ENCODE measurements around the gene MAP2K1.
A peak's percentile ranks its signal among the peaks of the same experiment; 100 is the strongest.
"Not testable (repeated sequence)": the region's sequence is repeated elsewhere in the genome, so short reads cannot be mapped to it uniquely, and the experiment has no call there.

MAP2K1 gene

DNA sequence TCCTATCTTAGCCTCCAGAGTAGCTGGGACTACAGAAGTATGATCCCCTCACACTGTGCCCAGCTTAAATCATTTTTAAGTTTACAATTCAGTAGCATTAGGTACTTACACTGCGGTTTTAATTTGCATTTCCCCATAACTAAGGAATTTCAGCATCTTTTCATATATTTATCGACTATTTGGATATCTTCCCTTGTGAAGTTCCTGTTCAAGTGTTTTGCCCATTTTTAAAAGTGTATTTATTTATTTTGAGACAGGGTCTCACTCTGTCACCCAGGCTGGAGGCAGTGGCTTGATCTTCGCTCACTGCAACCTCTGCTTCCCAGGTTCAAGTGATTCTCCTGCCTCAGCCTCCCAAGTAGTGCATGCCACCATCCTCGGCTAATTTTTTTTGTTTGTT lies 12.5 kb upstream of the MAP2K1 start:
- Histone ChIP-seq H3K36me3 (ENCODE audit: insufficient read depth, low read length) (no peaks in the 10 kb centered on the region), H3K4me1 (ENCODE audit: control insufficient read depth, insufficient read depth, low read length, unreplicated experiment) (peaks cover 8% of the 10 kb centered on the region), H3K4me3 (ENCODE audit: low read depth, low read length) (no peak overlapping the region), H2AFZ (ENCODE audit: low read length, unreplicated experiment) (no peak overlapping the region), H3K27ac (ENCODE audit: low read depth, low read length) (no peak overlapping the region), H3K27me3 (ENCODE audit: insufficient read depth, low read length) (no peaks in the 10 kb centered on the region), H3K79me2 (ENCODE audit: control insufficient read depth, insufficient read depth, low read length, unreplicated experiment) (no peaks in the 10 kb centered on the region)

DNA sequence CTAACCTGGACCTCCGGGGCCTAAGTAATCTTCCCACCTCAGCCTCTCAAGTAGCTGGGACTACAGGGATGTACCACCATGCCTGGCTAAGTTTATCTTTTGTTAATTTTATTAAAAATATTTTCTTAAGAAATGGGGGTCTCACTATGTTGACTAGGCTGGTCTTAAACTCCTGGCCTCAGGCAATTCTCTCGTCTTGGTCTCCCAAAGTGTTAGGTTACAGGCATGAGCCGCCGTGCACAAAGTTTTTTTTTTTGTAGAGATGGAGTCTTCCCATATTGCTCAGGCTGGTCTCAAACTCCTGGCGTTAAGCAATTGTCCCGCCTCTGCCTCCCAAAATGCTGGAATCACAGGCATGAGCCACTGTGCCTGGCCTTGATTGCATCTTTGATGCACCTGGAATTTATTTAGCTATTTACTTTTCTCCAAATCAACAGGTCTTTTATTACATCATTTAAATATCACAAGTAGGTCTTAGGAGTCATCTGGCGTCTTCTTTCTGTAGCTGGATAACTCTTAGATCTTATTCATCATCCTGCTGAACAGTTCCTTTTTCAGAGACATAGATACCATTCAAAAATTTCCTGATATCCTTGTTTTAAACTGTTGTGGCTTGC lies 7.8 kb upstream of the MAP2K1 start:
- no peaks in the 10 kb centered on the region for H3K36me3 ChIP-seq (ENCODE audit: insufficient read depth, low read length)

DNA sequence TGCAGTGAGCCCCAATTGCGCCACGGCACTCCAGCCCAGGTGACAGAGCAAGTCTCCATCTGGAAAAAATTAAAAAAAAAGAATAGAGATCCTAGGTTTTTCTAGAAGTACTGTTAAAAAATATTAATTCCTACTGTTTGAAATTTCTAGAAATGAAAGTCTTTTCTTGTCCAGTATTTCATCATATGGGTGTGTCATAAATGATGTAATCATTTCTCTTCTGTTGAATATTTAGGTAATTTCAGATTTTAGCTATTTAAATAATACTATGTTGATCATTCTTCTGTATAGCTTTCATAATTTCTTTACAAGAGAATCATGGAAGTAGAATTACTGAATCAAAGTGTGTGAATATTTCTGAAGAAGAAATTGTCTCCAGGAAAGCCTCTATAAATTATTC lies 5.3 kb upstream of the MAP2K1 start:
- not testable (repeated sequence) for H3K27me3 ChIP-seq (ENCODE audit: insufficient read depth, low read length); H2AFZ ChIP-seq (ENCODE audit: low read length, unreplicated experiment); H3K36me3 ChIP-seq (ENCODE audit: insufficient read depth, low read length); H3K27ac ChIP-seq (ENCODE audit: low read depth, low read length); H3K4me3 ChIP-seq (ENCODE audit: low read depth, low read length); H3K4me1 ChIP-seq (ENCODE audit: control insufficient read depth, insufficient read depth, low read length, unreplicated experiment)
- peaks cover 12% of the 10 kb centered on the region for H3K79me2 ChIP-seq (ENCODE audit: control insufficient read depth, insufficient read depth, low read length, unreplicated experiment)

More for the DNA sequence above, 7.8 kb upstream of the MAP2K1 start:
- no peak overlapping the region for H2AFZ ChIP-seq (ENCODE audit: low read length, unreplicated experiment)
- no peaks in the 10 kb centered on the region for H3K79me2 ChIP-seq (ENCODE audit: control insufficient read depth, insufficient read depth, low read length, unreplicated experiment)
- H3K4me3 ChIP-seq (ENCODE audit: low read depth, low read length) = no peak overlapping the region
- H3K27me3 ChIP-seq (ENCODE audit: insufficient read depth, low read length) = no peaks in the 10 kb centered on the region
- no peaks in the 10 kb centered on the region for H3K4me1 ChIP-seq (ENCODE audit: control insufficient read depth, insufficient read depth, low read length, unreplicated experiment)
- no peak overlapping the region for H3K27ac ChIP-seq (ENCODE audit: low read depth, low read length)

DNA sequence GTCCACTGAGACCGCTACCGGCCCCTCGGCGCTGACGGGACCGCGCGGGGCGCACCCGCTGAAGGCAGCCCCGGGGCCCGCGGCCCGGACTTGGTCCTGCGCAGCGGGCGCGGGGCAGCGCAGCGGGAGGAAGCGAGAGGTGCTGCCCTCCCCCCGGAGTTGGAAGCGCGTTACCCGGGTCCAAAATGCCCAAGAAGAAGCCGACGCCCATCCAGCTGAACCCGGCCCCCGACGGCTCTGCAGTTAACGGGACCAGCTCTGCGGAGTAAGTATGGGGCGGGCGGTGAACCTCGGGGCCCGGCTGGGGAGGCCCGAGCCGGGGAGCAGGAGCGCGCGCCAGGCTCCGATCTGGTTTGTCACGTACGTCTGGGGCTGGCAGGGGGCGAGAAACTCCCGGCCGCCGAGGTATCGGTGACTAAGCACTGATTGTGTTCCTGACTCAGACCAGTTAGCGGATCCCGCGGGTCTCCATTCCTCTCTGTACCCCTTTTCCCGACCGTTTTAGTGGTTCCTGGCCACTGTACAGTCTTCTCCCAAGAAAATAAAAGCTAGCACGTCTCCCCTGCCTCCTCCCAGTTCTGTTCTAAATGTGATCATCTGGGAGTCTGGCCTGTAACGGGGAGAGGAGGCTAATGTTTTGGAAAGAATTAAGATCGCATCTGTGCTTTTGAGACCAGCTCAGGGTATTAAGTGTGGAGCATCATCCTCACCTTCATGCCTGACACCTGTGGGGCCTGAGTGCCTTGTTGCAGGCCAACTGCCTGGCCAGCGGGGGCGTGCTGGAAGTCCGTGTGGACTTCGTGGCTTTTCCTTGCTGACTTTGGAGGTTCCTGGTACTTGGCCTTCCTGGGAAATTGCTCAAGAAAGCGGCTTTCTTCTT lies 691 bp downstream of the MAP2K1 start:
- H3K27me3 ChIP-seq (ENCODE audit: insufficient read depth, low read length) = no peaks in the 10 kb centered on the region
- peaks cover 36% of the 10 kb centered on the region for H3K4me1 ChIP-seq (ENCODE audit: control insufficient read depth, insufficient read depth, low read length, unreplicated experiment)
- H2AFZ ChIP-seq (ENCODE audit: low read length, unreplicated experiment) = peak overlapping the region; percentile 76
- H3K79me2 ChIP-seq (ENCODE audit: control insufficient read depth, insufficient read depth, low read length, unreplicated experiment) = peaks cover 66% of the 10 kb centered on the region
- peak overlapping the region; percentile 82 for H3K27ac ChIP-seq (ENCODE audit: low read depth, low read length)
- 0 out of 2 replicates have a peak, but pooled peaks cover 4% of the 10 kb centered on the region for H3K36me3 ChIP-seq (ENCODE audit: insufficient read depth, low read length)
- H3K4me3 ChIP-seq (ENCODE audit: low read depth, low read length) = peak overlapping the region; percentile 97

DNA sequence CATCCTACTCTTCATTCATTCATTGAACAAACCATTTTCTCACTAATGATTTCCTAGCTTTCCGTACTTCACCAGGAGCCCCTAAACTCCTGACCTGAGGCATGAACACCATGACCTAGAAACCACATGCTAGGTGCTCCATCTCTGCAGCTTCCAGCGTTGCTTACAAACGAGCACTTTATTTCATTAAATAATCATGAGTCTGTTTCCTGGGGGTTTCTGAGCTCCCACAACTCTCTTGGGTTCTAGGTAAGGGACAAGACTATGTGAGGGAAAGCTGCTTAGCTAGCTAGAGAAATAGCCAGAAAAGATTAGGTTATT lies 1.3 kb downstream of the MAP2K1 start:
- peaks cover 36% of the 10 kb centered on the region for H3K4me1 ChIP-seq (ENCODE audit: control insufficient read depth, insufficient read depth, low read length, unreplicated experiment)
- peaks cover 71% of the 10 kb centered on the region for H3K79me2 ChIP-seq (ENCODE audit: control insufficient read depth, insufficient read depth, low read length, unreplicated experiment)
- peak overlapping the region; percentile 97 for H3K4me3 ChIP-seq (ENCODE audit: low read depth, low read length)
- H2AFZ ChIP-seq (ENCODE audit: low read length, unreplicated experiment) = no peak overlapping the region
- 0 out of 2 replicates have a peak, but pooled peaks cover 4% of the 10 kb centered on the region for H3K36me3 ChIP-seq (ENCODE audit: insufficient read depth, low read length)
- H3K27me3 ChIP-seq (ENCODE audit: insufficient read depth, low read length) = no peaks in the 10 kb centered on the region
- H3K27ac ChIP-seq (ENCODE audit: low read depth, low read length) = peak overlapping the region; percentile 82

DNA sequence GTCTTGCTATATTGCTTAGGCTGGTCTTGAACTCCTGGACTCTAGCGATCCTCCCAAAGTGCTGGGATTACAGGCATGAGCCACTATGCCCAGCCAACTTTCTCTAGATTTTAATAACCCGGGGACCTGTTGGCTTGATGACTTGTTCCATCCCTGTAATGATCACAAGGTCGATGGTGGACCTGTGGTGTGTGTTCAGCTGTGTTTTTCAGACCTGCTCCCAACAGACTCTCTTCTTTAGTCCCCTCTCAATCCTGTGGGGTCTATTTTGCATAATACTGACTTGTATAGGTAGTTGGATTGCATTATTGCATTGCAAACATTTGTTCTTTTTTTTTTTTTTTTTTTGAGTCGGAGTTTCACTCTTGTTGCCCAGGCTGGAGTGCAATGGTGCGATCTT lies 1.9 kb downstream of the MAP2K1 start:
- Histone ChIP-seq H2AFZ (ENCODE audit: low read length, unreplicated experiment) (no peak overlapping the region), H3K27ac (ENCODE audit: low read depth, low read length) (no peak overlapping the region), H3K79me2 (ENCODE audit: control insufficient read depth, insufficient read depth, low read length, unreplicated experiment) (peaks cover 77% of the 10 kb centered on the region), H3K36me3 (ENCODE audit: insufficient read depth, low read length) (0 out of 2 replicates have a peak, but pooled peaks cover 4% of the 10 kb centered on the region), H3K27me3 (ENCODE audit: insufficient read depth, low read length) (no peaks in the 10 kb centered on the region), H3K4me3 (ENCODE audit: low read depth, low read length) (peak overlapping the region; percentile 97), H3K4me1 (ENCODE audit: control insufficient read depth, insufficient read depth, low read length, unreplicated experiment) (peaks cover 36% of the 10 kb centered on the region)

DNA sequence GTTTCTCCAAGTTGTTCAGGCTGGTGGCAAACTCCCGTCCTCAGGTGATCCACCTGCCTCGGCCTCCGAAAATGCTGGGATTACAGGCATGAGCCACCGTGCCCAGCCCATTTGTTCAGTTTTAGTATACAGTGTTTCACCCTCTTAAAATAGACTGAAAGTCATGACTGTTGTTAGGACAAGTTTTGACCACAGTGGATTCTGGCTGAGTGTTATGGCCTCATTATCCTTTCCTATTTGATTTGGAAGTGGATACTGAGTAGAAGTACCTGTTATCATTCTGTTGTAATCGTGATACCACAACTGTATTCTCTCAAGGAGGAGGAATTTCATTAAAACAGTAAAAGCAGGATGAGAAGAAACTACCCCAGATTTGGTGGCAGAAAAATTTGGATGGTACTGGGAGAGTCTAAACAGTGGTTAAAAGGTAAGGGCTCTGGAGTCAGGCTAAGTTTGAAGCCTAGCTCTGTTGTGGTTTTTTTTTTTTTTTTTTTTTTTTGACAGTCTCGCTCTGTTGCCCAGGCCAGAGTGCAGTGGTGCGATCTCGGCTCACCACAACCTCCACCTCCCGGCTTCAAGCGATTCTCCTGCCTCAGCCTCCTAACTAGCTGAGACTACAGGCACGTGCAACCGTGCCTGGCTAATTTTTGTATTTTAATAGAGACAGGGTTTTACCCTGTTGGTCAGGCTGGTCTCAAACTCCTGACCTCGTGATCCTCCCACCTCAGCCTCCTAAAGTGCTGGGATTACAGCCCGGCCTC lies 2.6 kb downstream of the MAP2K1 start:
- Histone ChIP-seq H3K4me3 (ENCODE audit: low read depth, low read length) (peak overlapping the region; percentile 97), H3K4me1 (ENCODE audit: control insufficient read depth, insufficient read depth, low read length, unreplicated experiment) (peaks cover 36% of the 10 kb centered on the region), H3K27me3 (ENCODE audit: insufficient read depth, low read length) (no peaks in the 10 kb centered on the region), H3K79me2 (ENCODE audit: control insufficient read depth, insufficient read depth, low read length, unreplicated experiment) (peaks cover 84% of the 10 kb centered on the region), H3K27ac (ENCODE audit: low read depth, low read length) (no peak overlapping the region), H2AFZ (ENCODE audit: low read length, unreplicated experiment) (no peak overlapping the region), H3K36me3 (ENCODE audit: insufficient read depth, low read length) (0 out of 2 replicates have a peak, but pooled peaks cover 4% of the 10 kb centered on the region)

DNA sequence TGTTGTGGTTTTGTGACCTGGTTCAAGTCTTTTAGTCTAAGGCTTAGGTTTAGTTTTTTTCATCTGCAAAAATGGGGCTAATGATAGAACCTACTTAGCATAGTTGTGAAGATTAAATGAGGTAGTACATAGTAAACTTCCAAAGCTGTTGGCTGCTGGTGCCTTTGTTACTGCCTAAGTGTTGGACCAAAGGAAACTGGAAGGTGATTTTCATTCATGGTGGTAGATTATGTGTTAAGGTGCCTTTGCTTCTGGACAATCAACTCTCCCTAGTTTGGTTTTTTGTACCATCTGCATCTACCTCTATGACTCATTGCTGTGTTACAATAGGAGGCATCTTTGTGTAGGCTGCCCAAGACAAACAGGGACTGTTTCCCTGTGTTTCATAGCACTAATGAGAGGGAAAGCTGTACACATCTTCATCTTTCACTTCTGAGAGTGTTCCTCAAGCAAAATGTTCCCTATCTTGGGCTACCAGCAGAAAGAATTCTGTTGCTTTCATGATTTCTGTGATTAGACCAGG lies 3.2 kb downstream of the MAP2K1 start:
- peak overlapping the region; percentile 48 for H3K27ac ChIP-seq (ENCODE audit: low read depth, low read length)
- H2AFZ ChIP-seq (ENCODE audit: low read length, unreplicated experiment) = no peak overlapping the region
- peaks cover 90% of the 10 kb centered on the region for H3K79me2 ChIP-seq (ENCODE audit: control insufficient read depth, insufficient read depth, low read length, unreplicated experiment)
- peak overlapping the region; percentile 10 for H3K4me3 ChIP-seq (ENCODE audit: low read depth, low read length)
- H3K36me3 ChIP-seq (ENCODE audit: insufficient read depth, low read length) = peaks cover 8% of the 10 kb centered on the region; the same call in 1 of the 2 replicates
- no peaks in the 10 kb centered on the region for H3K27me3 ChIP-seq (ENCODE audit: insufficient read depth, low read length)
- H3K4me1 ChIP-seq (ENCODE audit: control insufficient read depth, insufficient read depth, low read length, unreplicated experiment) = peaks cover 39% of the 10 kb centered on the region

DNA sequence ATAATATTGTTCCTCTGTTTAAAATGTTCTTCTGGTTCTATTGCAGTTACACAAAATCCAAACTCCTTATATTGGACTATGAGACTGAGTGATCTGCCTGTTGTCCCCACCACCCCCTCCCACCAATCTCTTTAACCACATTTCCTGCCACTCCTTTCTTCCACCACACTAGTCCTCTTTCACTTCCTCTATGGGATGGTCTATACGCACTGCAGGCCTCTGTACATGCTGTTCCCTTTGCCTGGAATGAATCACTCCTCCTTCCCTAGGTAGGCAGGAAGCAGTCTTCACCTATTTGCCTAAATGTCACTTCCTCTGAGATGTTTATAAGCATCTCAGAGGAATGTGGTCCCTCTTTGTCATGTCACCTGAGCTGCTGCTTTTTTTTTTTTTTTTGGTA lies 4.0 kb downstream of the MAP2K1 start:
- Histone ChIP-seq H3K4me1 (ENCODE audit: control insufficient read depth, insufficient read depth, low read length, unreplicated experiment) (peaks cover 39% of the 10 kb centered on the region), H3K79me2 (ENCODE audit: control insufficient read depth, insufficient read depth, low read length, unreplicated experiment) (peaks cover 93% of the 10 kb centered on the region), H3K27ac (ENCODE audit: low read depth, low read length) (peak overlapping the region; percentile 48), H2AFZ (ENCODE audit: low read length, unreplicated experiment) (no peak overlapping the region), H3K4me3 (ENCODE audit: low read depth, low read length) (peak overlapping the region; percentile 10; the same call in 1 of the 2 replicates), H3K36me3 (ENCODE audit: insufficient read depth, low read length) (peaks cover 10% of the 10 kb centered on the region; the same call in 1 of the 2 replicates), H3K27me3 (ENCODE audit: insufficient read depth, low read length) (no peaks in the 10 kb centered on the region)

DNA sequence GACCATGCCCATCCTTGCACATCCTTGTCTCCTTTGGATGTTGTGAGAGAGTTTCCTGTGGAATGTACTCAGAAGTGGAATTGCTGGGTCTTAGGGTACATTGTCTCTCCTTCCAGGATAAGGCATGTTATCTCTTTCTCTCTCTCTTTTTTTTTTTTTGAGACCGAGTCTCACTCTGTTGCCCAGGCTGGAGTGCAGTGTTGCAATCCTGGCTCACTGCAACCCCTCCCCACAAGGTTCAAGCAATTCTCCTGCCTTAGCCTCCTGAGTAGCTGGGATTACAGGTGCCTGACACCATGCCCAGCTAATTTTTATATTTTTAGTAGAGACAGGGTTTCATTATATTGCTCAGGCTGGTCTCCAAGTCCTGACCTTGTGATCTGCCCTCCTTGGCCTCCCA lies 6.3 kb downstream of the MAP2K1 start:
- peaks cover 14% of the 10 kb centered on the region; the same call in 1 of the 2 replicates for H3K36me3 ChIP-seq (ENCODE audit: insufficient read depth, low read length)
- H3K4me1 ChIP-seq (ENCODE audit: control insufficient read depth, insufficient read depth, low read length, unreplicated experiment) = peaks cover 39% of the 10 kb centered on the region
- H3K27ac ChIP-seq (ENCODE audit: low read depth, low read length); H3K4me3 ChIP-seq (ENCODE audit: low read depth, low read length); H3K27me3 ChIP-seq (ENCODE audit: insufficient read depth, low read length); H2AFZ ChIP-seq (ENCODE audit: low read length, unreplicated experiment): not testable (repeated sequence)
- peaks cover 96% of the 10 kb centered on the region for H3K79me2 ChIP-seq (ENCODE audit: control insufficient read depth, insufficient read depth, low read length, unreplicated experiment)
